NT2/D1 (cell line): Measurements from ENCODE around the gene CAMTA1.

Experiments used
- YY1 ChIP-seq: IDR thresholded peaks from 2 replicates; pipeline ENCODE4 v1.6.1; 2011; ENCODE audit not compliant: insufficient read length, insufficient read depth
- ZNF274 ChIP-seq: IDR thresholded peaks from 2 replicates; pipeline ENCODE4 v1.6.1; 2011; ENCODE audit warnings: mild to moderate bottlenecking, low read depth, low read length

DNA sequence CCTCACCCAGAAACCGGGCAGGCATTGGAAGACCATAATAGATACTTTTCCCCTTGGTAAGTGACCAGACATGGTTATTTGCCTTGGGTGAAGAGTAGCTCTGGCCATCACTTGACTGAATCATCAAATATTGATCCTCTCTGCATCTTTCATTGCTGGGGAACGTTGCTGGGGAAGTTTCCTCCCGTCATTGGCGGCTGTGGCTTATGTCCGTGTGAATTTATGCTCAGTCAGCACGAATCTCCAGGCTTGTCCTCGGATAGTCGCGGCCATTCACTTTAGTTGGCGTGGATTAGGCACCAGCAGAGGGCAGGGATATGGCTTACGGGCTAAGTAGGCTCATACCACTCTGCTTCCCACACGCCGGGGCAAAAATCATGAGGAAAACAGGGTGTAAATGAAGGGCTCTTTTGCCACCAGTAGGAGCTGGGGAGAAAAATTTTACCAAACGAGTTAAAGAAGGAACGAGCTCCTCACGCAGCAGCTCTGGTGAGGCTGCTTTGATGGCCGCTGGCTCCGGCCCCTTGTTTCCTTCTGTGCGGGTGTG lies 473.4 kb downstream of the CAMTA1 start:
- TF ChIP-seq ZNF274, result no peak
- no peak for TF ChIP-seq YY1
